NCI-H1436 treated with DMSO at 0.1 percent for 48 hours (cell line): ENCODE results near the gene LRRD1.
"Not testable (repeated sequence)": the region's sequence is repeated elsewhere in the genome, so short reads cannot be mapped to it uniquely, and the experiment has no call there.

Experiments
- DNase-seq: peaks from one replicate; lab custom pipeline; 2025; lab: John Stamatoyannopoulos, UW

Gene LRRD1

GRCh38 chr7:92178928-92179924 lies at the start of gene LRRD1:
LRRD1 (minus strand) TSS chr7:92179142; CDS start chr7:92165202, 13,940 bp downstream.
- peak; percentile 20 for DNase-seq

DNA sequence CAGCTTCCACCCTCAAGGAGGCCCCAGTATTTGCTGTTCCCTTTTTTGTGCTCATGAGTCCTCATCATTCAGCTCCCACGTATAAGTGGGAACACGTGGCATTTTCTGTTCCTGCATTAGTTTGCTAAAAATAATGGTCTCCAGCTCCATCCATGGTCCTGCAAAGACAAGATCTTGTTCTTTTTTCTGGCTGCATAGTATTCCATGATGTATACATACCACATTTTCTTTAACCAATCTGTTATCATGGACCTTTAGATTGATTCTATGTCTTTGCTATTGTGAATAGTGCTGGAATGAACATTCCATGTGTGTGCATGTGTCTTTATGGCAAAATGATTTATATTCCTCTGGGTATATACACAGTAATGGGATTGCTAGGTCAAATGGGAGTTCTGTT lies 49.8 kb upstream of the LRRD1 start:
- no peak for DNase-seq

- no peak for DNase-seq
Measured at GRCh38 chr7:92228100-92228499, 49.2 kb upstream of the LRRD1 start.

GRCh38 chr7:92226981-92227380 lies 48.0 kb upstream of the LRRD1 start:
- no peak for DNase-seq

DNA sequence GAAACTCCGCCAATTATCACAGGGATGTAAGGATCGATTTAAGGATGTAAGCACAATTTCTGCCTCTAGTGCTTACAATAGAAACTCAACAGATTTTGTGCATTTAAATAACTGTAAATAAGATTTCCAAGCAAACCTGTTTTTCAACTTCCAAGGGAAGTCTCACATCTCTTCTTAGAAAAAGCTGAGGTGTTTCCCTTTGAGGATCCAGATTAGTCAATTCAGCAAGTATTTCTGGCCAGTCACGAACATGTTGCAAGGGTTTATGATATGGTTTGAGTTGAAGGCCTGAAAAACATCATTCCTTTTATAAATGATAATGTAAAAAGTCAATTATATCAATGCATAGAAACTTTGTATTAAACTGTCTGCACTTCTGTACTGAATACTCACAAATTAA lies 42.8 kb upstream of the LRRD1 start:
- DNase-seq, result no peak

- DNase-seq, result no peak
Measured at GRCh38 chr7:92206672-92207071, 27.7 kb upstream of the LRRD1 start.

DNA sequence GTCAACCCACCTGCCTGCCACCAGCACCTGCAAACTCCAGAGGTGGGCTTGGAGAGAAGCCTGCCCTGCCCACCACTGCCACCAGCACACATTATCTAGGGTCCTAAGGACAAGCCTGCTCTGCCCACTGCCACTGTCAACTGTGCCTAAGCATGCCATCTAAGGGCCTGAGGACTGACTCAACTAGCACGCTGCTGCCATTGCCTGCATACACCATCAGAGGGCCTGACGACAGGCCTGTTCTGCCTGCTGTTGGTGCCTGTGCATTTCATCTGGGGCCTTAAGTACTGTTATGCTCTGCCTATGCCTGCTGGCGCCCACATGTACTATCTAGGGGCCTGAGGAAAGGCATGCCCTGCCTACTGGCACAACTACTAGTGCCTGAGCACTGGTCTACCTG lies 27.0 kb upstream of the LRRD1 start:
- no peak for DNase-seq

GRCh38 chr7:92200791-92201190 lies 21.8 kb upstream of the LRRD1 start:
- DNase-seq, result no peak

DNA sequence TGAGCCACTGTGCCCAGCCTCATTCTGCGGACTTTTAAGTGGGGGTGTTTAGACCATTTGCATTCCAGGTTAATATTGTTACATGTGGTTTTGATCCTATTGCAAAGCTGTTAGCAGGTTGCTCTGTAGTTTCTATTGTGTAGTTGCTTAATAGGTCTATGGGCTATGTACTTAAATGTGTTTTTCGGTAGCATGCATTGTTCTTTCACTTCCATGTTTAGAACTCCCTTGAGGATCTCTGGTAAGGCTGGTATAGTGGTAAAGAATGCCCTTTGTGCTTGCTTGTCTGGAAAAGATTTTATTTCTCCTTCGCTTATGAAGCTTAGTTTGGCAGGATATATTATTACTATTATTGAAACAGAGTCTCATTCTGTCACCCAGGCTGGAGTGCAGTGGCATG lies 13.4 kb upstream of the LRRD1 start:
- DNase-seq, result no peak

DNA sequence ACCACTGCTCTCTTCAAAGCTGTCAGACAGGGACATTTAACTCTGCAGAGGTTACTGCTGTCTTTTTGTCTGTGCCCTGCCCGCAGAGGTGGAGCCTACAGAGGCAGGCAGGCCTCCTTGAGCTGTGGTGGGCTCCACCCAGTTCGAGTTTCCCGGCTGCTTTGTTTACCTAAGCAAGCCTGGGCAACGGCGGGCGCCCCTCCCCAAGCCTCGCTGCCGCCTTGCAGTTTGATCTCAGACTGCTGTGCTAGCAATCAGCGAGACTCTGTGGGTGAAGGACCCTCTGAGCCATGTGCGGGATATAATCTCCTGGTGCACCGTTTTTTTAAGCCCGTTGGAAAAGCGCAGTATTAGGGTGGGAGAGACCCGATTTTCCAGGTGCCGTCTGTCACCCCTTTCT lies 10.3 kb upstream of the LRRD1 start:
- not testable (repeated sequence) for DNase-seq

GRCh38 chr7:92184294-92184693 lies 5.4 kb upstream of the LRRD1 start:
- not testable (repeated sequence) for DNase-seq

DNA sequence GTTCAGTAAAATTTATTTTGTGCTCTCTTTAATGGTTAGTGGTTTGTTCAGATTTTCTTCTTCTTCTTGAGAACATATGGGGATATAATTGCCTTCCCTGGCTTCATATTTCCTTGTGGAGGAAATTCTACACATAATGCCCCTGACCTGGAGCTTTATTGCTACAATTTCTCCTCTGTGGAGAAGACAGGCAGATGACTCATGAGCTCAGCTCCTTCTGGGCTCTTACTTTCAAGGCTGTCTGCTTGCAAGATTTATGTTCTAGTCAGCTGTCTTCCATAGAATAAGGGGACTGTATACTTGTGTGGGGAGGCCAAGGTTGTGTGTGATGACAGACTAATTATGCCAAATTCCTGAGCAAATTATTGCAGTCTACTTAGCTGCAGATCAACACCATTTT lies 1.6 kb downstream of the LRRD1 start:
- no peak for DNase-seq

DNA sequence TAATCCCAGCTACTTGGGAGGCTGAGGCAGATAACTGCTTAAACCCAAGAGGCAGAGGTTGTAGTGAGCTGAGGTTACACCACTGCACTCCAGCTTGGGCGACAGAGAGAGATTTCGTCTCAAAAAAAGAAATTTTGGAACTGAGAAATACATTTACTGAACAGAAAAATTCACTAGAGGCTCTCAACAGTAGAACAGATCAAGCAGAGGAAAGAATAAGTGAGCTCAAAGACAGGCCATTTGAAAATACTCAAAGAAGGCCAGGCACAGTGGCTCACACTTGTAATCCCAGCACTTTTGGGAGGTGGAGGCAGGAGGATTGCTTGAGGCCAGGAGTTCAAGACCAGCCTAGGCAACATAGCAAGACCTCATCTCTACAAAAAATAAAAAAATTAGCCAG lies 9.4 kb downstream of the LRRD1 start:
- not testable (repeated sequence) for DNase-seq

DNA sequence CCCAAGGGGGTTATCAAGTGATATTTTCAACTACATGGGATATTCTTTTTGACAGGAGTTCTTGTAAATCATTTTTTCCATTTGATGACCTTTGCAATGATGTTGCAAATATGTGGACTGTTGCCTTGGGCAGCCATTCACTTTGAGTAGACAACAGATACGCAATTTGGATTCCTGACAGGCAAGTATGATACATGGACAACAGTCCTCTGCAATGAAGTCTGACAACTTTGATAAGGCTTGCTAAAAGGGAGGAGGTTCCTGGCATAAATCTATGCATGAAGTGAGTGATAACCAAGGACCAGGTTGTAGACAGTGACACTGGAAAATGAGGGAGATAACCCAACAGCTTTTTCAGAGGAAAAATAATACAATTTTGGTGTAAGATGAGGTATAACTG lies 17.7 kb downstream of the LRRD1 start:
- no peak for DNase-seq

DNA sequence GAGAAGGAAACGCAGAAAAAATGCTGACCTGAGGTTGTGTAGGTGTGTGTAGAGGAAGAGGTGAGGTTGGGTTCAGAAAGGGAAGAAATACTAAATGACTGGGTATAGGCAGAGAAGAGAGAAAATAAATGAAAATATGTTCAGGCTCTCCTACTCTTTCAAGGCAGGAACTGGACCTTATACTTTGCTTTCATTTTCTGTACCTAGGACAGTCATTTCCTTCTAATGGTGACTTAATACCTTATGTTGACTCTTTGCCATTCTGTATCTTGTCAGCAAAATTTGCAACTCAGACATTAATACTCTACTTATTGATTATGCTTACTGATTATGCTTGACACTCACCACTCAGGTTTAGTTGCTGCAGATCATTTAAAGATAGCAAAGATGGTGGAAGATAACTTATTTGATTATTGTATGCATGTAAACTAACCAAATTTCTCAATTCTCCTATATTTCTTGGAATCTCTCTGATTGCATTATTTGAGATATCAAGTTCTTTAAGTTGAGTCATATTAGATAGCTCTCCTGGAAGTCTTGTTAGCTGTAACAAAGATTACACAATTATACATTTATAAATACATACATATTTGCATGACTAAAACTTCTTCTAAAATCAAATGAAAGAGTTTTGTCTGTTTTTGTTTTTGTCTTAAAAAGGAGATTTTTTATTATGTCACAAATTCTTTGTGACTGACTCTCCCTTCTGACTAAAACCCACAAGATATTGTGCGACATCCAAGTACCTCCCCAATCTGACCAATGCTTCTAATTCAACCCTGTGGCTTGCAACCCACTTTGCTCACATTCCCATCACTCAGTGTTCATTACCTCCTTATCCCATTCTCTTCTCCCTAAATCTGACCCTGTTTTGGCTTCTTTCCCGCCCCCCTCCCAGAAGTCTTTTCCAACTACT lies 20.0 kb downstream of the LRRD1 start:
- no peak for DNase-seq

- no peak for DNase-seq
Measured at GRCh38 chr7:92156990-92157389, 22.0 kb downstream of the LRRD1 start.

DNA sequence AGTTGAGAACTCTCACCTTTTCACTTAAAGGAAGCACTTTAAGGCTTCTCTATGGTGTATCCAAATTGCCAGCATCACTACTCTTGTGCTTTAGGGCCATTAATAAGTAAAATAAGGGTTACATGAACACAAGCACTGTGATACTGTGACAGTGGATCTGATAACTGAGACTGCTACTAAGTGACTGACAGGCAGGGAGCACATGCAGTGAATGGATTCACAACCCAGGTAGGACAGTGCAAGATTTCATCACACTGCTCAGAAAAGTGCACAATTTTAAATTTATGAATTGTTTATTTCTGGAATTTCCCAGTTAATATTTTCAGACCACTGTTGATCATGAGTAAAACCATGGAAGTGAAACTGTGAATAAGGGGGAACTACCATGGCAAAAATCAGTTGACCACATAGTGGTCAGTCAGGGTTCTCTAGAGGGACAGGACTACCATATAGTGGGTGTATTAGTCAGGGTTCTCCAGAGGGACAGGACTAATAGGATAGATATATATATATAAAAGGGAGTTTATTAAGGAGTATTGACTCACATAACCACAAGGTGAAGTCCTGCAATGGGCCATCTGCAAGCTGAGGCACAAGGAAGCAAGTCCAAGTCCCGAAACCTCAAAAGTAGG lies 23.7 kb downstream of the LRRD1 start:
- DNase-seq, result no peak

- DNase-seq, result no peak
Measured at GRCh38 chr7:92150450-92151017, 28.4 kb downstream of the LRRD1 start.

DNA sequence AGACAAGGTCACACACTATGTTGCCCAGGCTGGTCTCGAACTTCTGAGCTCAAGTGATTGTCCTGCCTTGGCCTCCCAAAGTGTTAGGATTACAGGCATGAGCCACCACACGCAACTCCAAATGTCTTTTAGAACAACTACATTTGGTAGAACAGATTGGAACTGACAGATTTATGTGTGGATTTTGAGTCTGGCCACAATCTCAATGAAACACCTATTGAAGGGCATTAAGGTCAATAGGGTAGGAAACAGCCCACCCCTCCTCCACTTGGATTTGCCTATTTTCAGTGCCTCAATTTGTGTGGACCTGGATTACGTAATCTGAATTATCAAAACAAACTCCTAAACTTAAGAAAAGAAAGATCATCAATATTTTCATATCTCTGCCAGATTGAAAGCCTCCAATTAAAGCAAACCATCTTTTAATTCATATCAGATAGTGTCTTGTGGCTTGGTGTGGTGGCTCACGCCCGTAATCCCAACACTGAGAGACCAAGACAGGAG lies 29.2 kb downstream of the LRRD1 start:
- DNase-seq, result no peak

DNA sequence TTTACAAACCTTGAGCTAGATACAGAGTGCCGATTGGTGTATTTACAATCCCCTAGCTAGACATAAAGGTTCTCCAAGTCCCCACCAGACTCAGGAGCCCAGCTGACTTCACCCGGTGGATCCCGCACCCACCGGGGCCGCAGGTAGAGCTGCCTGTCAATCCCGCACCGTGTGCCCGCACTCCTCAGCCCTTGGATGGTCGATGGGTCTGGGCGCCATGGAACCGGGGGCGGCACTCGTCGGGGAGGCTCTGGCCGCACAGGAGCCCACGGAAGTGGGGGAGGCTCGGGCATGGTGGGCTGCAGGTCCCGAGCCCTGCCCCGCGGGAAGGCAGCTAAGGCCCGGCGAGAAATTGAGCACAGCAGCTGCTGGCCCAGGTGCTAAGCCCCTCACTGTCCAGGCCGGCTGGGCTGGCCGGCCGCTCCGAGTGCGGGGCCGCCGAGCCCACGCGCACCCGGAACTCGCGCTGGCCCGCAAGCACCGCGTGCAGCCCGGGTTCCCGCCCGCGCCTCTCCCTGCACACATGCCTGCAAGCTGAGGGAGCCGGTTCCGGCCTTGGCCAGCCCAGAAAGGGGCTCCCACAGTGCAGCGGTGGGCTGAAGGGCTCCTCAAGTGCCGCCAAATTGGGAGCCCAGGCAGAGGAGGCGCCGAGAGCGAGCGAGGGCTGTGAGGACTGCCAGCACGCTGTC lies 35.6 kb downstream of the LRRD1 start:
- not testable (repeated sequence) for DNase-seq

- not testable (repeated sequence) for DNase-seq
Measured at GRCh38 chr7:92142791-92143190, 36.2 kb downstream of the LRRD1 start.
